Loucy (cell line): ENCODE data around the gene PIEZO1.

Source experiments
- EZH2phosphoT487 ChIP-seq: fragments of 200-600 bp; IDR thresholded peaks from 2 replicates; pipeline ENCODE4 v1.6.1; 2018; ENCODE audit warnings: antibody characterized with exemption, mild to moderate bottlenecking, moderate library complexity, borderline replicate concordance
- TF ChIP-seq, protein P1 (sequence below): fragments of 200-600 bp; sonication (generic); conservative IDR thresholded peaks from 2 replicates; pipeline ENCODE4 v1.5.1; 2014; ENCODE audit warnings: mild to moderate bottlenecking, antibody characterized with exemption, low read length

DNA sequence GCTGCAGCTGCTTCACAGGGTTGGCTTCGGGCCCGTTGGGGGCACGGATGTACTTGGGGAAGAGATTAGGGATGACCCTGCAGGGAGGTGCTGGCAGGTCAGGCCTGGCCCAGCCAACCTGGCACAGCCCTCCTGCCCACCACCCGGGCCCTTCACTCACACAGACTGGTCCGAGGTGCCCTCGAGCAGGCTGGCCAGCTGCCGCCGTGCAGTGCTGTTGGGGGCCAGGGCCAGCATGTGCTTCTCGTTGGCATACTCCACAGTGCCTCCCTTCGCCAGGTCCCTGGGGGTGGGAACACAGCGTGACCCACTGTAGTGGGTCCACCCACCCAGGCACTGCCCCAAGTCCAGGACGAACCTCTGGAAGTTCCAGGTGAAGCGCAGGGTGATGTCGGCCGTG is 68.8 kb downstream of the PIEZO1 start:
- TF ChIP-seq, protein P1, sequence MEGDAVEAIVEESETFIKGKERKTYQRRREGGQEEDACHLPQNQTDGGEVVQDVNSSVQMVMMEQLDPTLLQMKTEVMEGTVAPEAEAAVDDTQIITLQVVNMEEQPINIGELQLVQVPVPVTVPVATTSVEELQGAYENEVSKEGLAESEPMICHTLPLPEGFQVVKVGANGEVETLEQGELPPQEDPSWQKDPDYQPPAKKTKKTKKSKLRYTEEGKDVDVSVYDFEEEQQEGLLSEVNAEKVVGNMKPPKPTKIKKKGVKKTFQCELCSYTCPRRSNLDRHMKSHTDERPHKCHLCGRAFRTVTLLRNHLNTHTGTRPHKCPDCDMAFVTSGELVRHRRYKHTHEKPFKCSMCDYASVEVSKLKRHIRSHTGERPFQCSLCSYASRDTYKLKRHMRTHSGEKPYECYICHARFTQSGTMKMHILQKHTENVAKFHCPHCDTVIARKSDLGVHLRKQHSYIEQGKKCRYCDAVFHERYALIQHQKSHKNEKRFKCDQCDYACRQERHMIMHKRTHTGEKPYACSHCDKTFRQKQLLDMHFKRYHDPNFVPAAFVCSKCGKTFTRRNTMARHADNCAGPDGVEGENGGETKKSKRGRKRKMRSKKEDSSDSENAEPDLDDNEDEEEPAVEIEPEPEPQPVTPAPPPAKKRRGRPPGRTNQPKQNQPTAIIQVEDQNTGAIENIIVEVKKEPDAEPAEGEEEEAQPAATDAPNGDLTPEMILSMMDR: no peak
- no peak for TF ChIP-seq EZH2phosphoT487
